GM18520 (cell line): Measurements from ENCODE around the gene METTL18.

Experiments used
- ATAC-seq: cut with Tn5 transposase; IDR thresholded peaks from one replicate; pipeline ENCODE4 v1.9.1; 2021; ENCODE audit not compliant: unreplicated experiment

Gene METTL18

GRCh38 chr1:169786974-169787373 lies 7.7 kb downstream of the METTL18 start:
- no peak for ATAC-seq

- ATAC-seq, result no peak
These were observed 9.4 kb downstream of the METTL18 start for GRCh38 chr1:169785267-169785666.

- ATAC-seq, result no peak
These were observed 10.6 kb downstream of the METTL18 start for GRCh38 chr1:169784102-169784501.

GRCh38 chr1:169782596-169782995 lies 12.1 kb downstream of the METTL18 start:
- no peak for ATAC-seq

GRCh38 chr1:169779970-169780369 lies 14.7 kb downstream of the METTL18 start:
- no peak for ATAC-seq

GRCh38 chr1:169779150-169779549 lies 15.6 kb downstream of the METTL18 start:
- no peak for ATAC-seq

- ATAC-seq, result no peak
These were observed 18.3 kb downstream of the METTL18 start for GRCh38 chr1:169776440-169776839.

- ATAC-seq, result no peak
These were observed 26.5 kb downstream of the METTL18 start for GRCh38 chr1:169768161-169768560.

GRCh38 chr1:169765580-169766331 lies 29.0 kb downstream of the METTL18 start:
- no peak for ATAC-seq

- ATAC-seq, result no peak
These were observed 29.8 kb downstream of the METTL18 start for GRCh38 chr1:169764919-169765318.

- no peak for ATAC-seq
These were observed 32.0 kb downstream of the METTL18 start for GRCh38 chr1:169762699-169763098.

- ATAC-seq, result no peak
These were observed 35.7 kb downstream of the METTL18 start for GRCh38 chr1:169759038-169759437.

GRCh38 chr1:169753549-169753948 lies 41.2 kb downstream of the METTL18 start:
- ATAC-seq, result no peak

GRCh38 chr1:169750041-169750440 lies 44.7 kb downstream of the METTL18 start:
- ATAC-seq, result no peak

- no peak for ATAC-seq
These were observed 48.2 kb downstream of the METTL18 start for GRCh38 chr1:169746550-169746949.

- ATAC-seq, result no peak
These were observed 49.5 kb downstream of the METTL18 start for GRCh38 chr1:169745015-169745861.
